Activated gamma-delta T cell treated with anti-CD3 and anti-CD28 coated beads, Interleukin-2, amount 50 U/mL, for 16 hours (primary cell): ENCODE measurements around the gene PRKCI.
A peak's percentile ranks its signal among the peaks of the same experiment; 100 is the strongest.
"Not testable (repeated sequence)": the region's sequence is repeated elsewhere in the genome, so short reads cannot be mapped to it uniquely, and the experiment has no call there.

Experiments
- DNase-seq: peaks from one replicate; pipeline ENCODE4 v3.0.0-alpha.2; 2020; ENCODE audit warnings: low read depth

Gene PRKCI

GRCh38 chr3:170221924-170222646 lies at the start of gene PRKCI:
PRKCI (plus strand) TSS chr3:170222424; CDS start chr3:170222670, 246 bp downstream.
- DNase-seq: peak; percentile 72

GRCh38 chr3:170178651-170179050 lies 43.6 kb upstream of the PRKCI start:
- peak; percentile 28 for DNase-seq

DNA sequence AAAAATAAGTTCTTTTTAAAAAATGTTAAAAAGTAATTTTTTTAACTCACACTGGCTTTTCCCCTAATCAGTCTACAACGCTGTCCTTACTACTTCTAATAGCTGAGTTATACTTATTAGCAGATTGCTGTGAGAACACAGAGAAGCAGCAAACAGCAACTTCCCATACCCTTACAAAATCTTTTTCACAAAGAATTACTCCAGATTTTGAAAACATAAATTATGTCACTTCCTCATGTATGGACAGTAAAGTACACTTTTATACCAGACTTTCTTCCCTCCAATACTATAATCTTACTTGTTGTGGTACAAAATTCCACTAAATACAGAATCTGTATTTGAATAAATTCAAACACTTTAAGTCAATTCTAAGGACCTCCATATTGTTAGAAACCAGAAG lies 42.8 kb upstream of the PRKCI start:
- no peak for DNase-seq

DNA sequence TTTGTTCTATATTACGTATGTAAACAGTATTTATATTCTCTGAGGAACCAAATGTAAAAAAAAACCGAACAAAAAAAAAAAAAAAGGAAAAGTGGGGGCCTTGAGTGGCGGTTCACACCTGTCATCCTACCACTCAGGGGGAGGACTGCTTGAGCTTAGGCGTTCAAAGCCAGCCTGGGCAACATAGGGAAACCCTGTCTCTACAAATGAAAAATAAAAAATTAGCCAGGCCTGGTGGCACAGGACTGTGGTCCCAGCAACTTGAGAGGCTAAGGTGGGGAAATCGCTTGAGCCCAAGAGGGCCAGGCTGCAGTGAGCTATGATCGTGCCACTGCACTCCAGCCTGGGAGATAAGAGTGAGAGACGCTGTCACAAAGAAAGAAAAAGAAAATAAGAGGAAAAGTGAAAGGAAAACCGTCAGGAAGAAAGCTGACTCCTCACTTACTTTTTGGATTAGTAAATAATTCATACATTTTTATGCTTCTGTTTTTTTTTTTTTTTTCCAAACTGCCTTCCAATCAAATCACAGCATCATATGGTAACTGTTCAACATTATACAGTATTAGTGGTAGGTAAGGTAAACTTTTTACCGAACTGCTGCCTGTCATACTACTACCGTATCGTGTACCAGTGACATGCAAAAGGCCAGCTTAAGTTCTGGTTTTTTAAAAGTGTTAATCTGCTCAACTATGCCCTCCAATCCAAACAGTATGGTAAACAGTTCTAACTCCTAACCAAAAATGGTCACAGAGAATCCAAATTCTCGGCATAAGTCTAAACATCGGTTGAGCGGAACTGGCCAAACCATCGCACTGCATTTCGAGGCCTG lies 41.9 kb upstream of the PRKCI start:
- DNase-seq: no peak

GRCh38 chr3:170180908-170181885 lies 41.0 kb upstream of the PRKCI start, which contains the start of gene PHC3:
PHC3 (minus strand) TSS chr3:170181733; CDS start chr3:170181715, 18 bp downstream.
- DNase-seq: peak; percentile 87

GRCh38 chr3:170189398-170190256 lies 32.6 kb upstream of the PRKCI start:
- DNase-seq: no peak

GRCh38 chr3:170195759-170196158 lies 26.5 kb upstream of the PRKCI start:
- not testable (repeated sequence) for DNase-seq

- no peak for DNase-seq
Measured at GRCh38 chr3:170196833-170197232, 25.4 kb upstream of the PRKCI start.

- DNase-seq: no peak
Measured at GRCh38 chr3:170200987-170201386, 21.2 kb upstream of the PRKCI start.

DNA sequence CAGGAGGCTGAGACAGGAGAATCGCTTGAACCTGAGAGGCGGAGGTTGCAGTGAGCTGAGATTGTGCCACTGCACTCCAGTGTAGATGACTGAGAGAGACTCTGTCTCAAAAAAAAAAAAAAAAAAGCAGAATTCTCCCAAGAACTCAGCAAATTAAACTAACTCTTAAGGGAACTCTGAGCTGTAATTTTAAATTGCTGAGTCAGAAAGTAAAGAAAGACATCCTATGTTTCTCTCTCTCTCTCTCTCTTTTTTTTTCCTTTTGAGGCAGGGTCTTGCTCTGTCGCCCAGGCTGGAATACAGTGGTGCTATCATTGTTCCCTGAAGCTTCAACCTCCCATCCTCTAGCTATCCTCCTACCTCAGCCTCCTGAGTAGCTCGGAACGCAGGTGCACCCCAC lies 20.7 kb upstream of the PRKCI start:
- DNase-seq: no peak

DNA sequence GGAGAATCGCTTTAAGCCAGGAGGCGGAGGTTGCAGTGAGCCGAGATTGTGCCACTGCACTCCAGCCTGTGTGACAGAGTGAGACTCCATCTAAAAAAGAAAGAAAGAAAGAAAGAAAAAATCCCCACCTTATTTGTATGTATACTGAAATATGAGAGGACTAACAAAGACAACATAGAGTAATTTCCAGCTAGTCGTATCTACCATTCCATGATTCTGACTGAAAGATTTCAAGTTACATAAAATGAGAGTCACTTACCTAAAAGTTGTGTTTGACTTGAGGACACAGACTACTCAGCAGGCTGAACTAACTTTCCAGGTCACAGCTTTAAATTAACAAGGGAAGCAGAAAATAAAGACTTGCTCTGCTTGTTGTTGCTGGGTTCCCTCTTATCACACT lies 18.8 kb upstream of the PRKCI start:
- DNase-seq: no peak

DNA sequence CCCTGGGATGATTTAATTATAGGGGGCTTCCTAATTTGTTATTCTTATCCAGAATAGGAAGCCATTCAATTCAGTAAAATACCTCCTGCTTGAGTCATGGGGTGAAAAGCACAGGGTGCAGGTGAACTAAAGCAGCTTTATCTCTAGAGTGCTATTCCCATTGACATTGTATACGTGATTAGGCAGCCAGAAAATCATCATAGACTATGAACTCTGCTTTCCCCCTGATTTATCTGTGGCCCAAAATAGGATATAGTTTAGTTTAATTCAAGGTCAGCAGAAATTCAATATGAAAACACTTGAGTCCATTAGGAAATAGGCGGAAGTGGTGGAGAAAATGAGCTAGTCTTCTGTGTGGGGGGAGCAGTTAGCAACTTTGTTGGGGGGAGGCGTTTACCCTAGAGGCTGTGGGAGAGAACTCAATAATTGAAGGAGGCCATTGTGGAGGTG lies 18.2 kb upstream of the PRKCI start:
- DNase-seq: no peak

- no peak for DNase-seq
Measured at GRCh38 chr3:170204509-170204908, 17.7 kb upstream of the PRKCI start.

GRCh38 chr3:170205302-170205701 lies 16.9 kb upstream of the PRKCI start:
- DNase-seq: no peak

DNA sequence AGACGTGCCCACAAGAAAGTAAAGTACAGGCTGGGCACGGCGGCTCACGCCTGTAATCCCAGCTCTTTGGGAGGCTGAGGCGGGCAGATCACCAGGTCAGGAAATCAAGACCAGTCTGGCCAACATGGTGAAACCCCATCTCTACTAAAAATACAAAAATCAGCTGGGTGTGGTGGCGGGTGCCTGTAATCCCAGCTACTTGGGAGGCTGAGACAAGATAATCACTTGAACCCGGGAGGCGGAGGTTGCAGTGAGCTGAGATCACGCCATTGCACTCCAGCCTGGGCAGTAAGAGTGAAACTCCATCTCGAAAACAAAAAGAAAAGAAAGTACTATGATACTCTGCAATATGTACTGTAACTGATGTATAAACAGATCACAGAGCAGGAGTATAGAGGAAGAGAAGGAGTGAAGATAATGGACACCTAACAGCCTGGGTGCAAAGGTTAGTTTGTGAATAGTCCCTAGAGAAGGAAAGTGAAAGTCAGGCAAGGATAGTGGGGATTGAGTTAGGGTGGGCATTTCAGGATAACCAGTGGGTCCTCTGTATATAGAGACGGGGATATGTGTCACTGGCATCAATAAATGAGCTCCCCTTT lies 16.0 kb upstream of the PRKCI start:
- DNase-seq: not testable (repeated sequence)

GRCh38 chr3:170207717-170208116 lies 14.5 kb upstream of the PRKCI start:
- no peak for DNase-seq

GRCh38 chr3:170211668-170212067 lies 10.6 kb upstream of the PRKCI start:
- DNase-seq: no peak

DNA sequence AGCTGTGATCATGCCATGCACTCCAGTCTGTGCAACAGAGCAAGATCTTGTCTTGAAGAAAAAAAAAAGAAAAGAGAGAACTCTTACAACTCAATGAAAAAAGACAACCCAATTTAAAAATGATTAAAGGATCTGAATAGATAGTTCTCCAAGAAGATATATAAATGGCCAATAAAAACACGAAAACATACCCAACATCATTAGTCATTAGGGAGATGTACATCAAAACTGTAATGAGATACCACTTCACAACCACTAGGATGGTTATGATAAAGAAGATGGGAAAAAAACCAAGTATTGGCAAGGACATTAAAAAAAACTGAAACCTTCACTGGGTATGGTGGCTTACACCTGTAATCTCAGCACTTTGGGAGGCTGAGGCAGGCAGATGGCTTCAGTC lies 2.4 kb upstream of the PRKCI start:
- DNase-seq: no peak

DNA sequence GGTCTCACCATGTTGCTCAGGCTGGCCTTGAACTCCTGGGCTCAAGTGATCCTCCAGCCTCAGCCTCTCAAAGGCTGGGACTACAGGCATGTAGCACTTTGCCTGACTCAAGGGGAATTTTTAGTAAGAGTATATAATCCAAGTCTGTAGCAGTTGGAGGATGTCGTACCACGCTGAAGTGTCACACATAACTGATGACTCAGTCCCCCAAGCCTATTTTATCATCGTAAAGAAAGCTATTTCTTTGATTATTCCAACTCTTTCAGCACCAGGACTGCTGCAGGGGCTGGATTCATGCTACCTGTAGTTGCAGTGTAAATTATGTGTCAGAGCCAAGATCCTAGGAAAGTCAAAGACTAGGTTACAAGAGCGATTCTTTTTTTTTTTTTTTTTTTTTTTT lies 1.4 kb upstream of the PRKCI start:
- no peak for DNase-seq
